SK-N-SH (cell line): ENCODE measurements around the gene SLC9A2.

Experiments used
- CHD2 ChIP-seq: fragments of 150-350 bp; IDR thresholded peaks from 2 replicates; pipeline ENCODE4 v1.6.1; 2018; ENCODE audit warnings: low read length; ENCODE audit not compliant: partially characterized antibody
- CTCF ChIP-seq: fragments of 200-600 bp; sonication (generic); IDR thresholded peaks from 2 replicates; pipeline ENCODE4 v1.6.1; 2017; ENCODE audit warnings: antibody characterized with exemption, mild to moderate bottlenecking, moderate library complexity
- EP300 ChIP-seq, 2 experiments: IDR thresholded peaks; 2 replicates each; pipeline versions ENCODE4 v1.4.0 to v1.6.1; 2012; ENCODE audit warnings: borderline replicate concordance in 1 of 2, low read depth in 1 of 2, low read length in 1 of 2
- FOSL2 ChIP-seq: IDR thresholded peaks from 2 replicates; pipeline ENCODE4 v1.4.0; 2012; ENCODE audit warnings: low read depth, mild to moderate bottlenecking, moderate library complexity, borderline replicate concordance
- GABPA ChIP-seq: IDR thresholded peaks from 2 replicates; pipeline ENCODE4 v1.4.0; 2012; ENCODE audit warnings: low read depth, mild to moderate bottlenecking
- JUND ChIP-seq: IDR thresholded peaks from 2 replicates; pipeline ENCODE4 v1.4.0; 2012
- MXI1 ChIP-seq: IDR thresholded peaks from 2 replicates; pipeline ENCODE4 v1.6.1; 2012; ENCODE audit warnings: mild to moderate bottlenecking, low read depth, low read length, improper control_type of control experiment
- NRF1 ChIP-seq: IDR thresholded peaks from 2 replicates; pipeline ENCODE4 v1.6.1; 2012; ENCODE audit warnings: low read depth, mild to moderate bottlenecking, low read length
- POLR2AphosphoS5 ChIP-seq: IDR thresholded peaks from 2 replicates; pipeline ENCODE4 v1.6.1; 2012; ENCODE audit warnings: low read depth, low read length
- REST ChIP-seq: IDR thresholded peaks from 2 replicates; pipeline ENCODE4 v1.6.1; 2012; ENCODE audit warnings: mild to moderate bottlenecking, low read depth, low read length, moderate library complexity
- RFX5 ChIP-seq: IDR thresholded peaks from 2 replicates; pipeline ENCODE4 v1.6.1; 2012; ENCODE audit warnings: mild to moderate bottlenecking, improper control_type of control experiment, low read length
- TAF1 ChIP-seq: IDR thresholded peaks from 2 replicates; pipeline ENCODE4 v1.6.1; 2012; ENCODE audit warnings: low read depth, mild to moderate bottlenecking, low read length, moderate library complexity, borderline replicate concordance
- YY1 ChIP-seq: IDR thresholded peaks from 2 replicates; pipeline ENCODE4 v1.4.0; 2012; ENCODE audit warnings: low read depth, mild to moderate bottlenecking

GRCh38 chr2:102753563-102754159 lies 134.3 kb downstream of the SLC9A2 start:
- no peak for TF ChIP-seq GABPA
- TF ChIP-seq CTCF = peak; percentile 92
- no peak for TF ChIP-seq REST
- TF ChIP-seq EP300 (IDR thresholded peaks at IDR 0.05; ENCODE audit: borderline replicate concordance in 1 of 2, low read depth in 1 of 2, low read length in 1 of 2) = no peak
- no peak for TF ChIP-seq FOSL2
- no peak for TF ChIP-seq POLR2AphosphoS5
- TF ChIP-seq JUND = no peak
- TF ChIP-seq NRF1 = no peak
- TF ChIP-seq RFX5 = no peak
- TF ChIP-seq MXI1 = no peak
- no peak for TF ChIP-seq YY1
- TF ChIP-seq CHD2 = no peak
- TF ChIP-seq TAF1 = no peak
